ENCODE data around the gene BIN1. TPM values are rescaled to one million over a fixed set of nuclear protein-coding genes. Genes with fewer than 3 reads are reported as not detected.

Gene BIN1
- total RNA-seq, 1 experiment from 2014 or later, result 34.1 TPM

DNA sequence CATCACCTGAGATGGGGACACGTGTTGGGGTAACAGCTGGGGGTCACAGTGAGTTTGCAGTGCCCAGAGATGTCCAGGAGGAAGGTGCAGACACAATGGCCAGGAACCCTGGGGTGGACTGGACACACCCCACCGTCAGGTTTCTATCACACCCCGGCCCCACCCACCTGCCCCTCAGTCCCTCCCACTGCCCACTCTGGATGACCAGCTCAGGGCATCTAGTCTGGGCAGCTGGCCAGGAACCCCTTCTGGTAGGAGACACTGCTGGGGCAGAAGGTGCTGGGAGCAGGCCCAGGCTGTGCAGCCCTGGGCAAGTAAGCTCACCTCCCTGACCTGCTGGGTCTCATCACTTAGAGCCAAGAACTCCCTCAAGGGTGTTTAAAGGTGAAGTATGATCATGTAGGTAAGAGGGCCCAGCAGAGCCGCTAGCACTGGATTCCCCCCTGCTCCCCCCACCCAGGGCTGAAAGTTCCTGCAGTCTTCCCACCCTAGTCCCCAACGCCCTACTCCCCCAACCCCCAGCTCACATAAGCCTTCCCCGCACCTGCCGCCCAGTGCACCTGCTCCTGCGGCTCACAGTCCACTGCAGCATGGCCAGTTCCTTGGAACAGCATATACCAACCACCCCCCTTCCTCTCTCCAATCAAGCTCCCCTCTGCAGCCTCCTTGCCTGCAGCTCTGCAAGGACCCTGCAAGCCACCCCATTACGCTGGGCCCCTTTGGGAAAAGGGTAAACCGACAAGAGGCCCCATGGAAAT lies 17.3 kb downstream of the BIN1 start:
- POLR2A ChIA-PET (ENCODE audit: low non-redundant PET), result no interaction called here

DNA sequence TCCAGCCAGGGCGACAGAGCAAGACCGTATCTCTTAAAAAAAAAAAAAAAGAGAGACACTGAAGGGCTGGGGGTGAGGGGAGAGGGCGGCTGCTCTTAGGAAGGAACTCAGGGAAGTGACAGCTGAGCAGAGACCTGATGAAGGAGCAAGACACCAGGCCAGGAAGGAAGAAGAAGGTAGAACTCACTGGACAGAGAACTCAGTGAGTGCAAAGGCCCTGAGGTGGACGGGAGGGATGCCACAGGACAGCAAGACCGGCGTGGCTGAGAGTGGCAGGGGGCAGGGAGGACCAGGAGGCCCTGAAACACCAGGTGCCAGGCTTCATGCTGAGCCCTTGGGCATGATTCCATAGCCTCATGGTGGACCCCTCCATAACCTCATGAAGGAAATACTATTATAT lies 18.2 kb downstream of the BIN1 start:
- TF ChIP-seq CTCF (conservative IDR thresholded peaks at IDR 0.05; ENCODE audit: low read depth, low read length), result no peak
- no peak for TF ChIP-seq EZH2 (IDR thresholded peaks at IDR 0.05; ENCODE audit: borderline replicate concordance, low read depth, low read length, poor library complexity, severe bottlenecking)
- no peak for DNase-seq (ENCODE audit: low spot score)
- POLR2A ChIA-PET (ENCODE audit: low non-redundant PET), result interaction anchor here (0.7 kb wide), 1 partner anchor 13 kb away, joined by 8 read pairs; no protein-coding TSS in a partner anchor
- H3K4me1 ChIP-seq (ENCODE audit: insufficient read depth, low read length, poor library complexity, severe bottlenecking), result no peaks in the 10 kb centered on the region
- H3K4me3 ChIP-seq (ENCODE audit: low read depth, low read length, poor library complexity, severe bottlenecking), result no peak overlapping the region
- intact Hi-C loops (cut with micrococcal nuclease; ENCODE audit: unreplicated experiment), result no loop called here
- no peaks in the 10 kb centered on the region for H3K36me3 ChIP-seq (ENCODE audit: insufficient read depth, low read length, poor library complexity, severe bottlenecking)
- no peaks in the 10 kb centered on the region for H3K9me3 ChIP-seq (ENCODE audit: low read depth, low read length, poor library complexity, severe bottlenecking)
- CTCF ChIA-PET, result no interaction called here
- BruUV-seq (replicated peaks), result no TSS peak
- H3K27me3 ChIP-seq (replicated peaks; ENCODE audit: insufficient read depth, low read depth, low read length, poor library complexity), result no peaks in the 10 kb centered on the region
- no peak overlapping the region for H3K27ac ChIP-seq (ENCODE audit: low read depth, low read length, poor library complexity, severe bottlenecking)

More for the DNA sequence above, 17.3 kb downstream of the BIN1 start:
- CTCF ChIA-PET, result no interaction called here
- Histone ChIP-seq H3K4me3 (ENCODE audit: low read depth, low read length, poor library complexity, severe bottlenecking) (no peak overlapping the region), H3K27ac (ENCODE audit: low read depth, low read length, poor library complexity, severe bottlenecking) (no peak overlapping the region), H3K4me1 (ENCODE audit: insufficient read depth, low read length, poor library complexity, severe bottlenecking) (no peaks in the 10 kb centered on the region), H3K27me3 (replicated peaks; ENCODE audit: insufficient read depth, low read depth, low read length, poor library complexity) (no peaks in the 10 kb centered on the region), H3K36me3 (ENCODE audit: insufficient read depth, low read length, poor library complexity, severe bottlenecking) (no peaks in the 10 kb centered on the region), H3K9me3 (ENCODE audit: low read depth, low read length, poor library complexity, severe bottlenecking) (no peaks in the 10 kb centered on the region)
- TF ChIP-seq EZH2 (IDR thresholded peaks at IDR 0.05; ENCODE audit: borderline replicate concordance, low read depth, low read length, poor library complexity, severe bottlenecking) (no peak), CTCF (conservative IDR thresholded peaks at IDR 0.05; ENCODE audit: low read depth, low read length) (no peak)
- intact Hi-C loops (cut with micrococcal nuclease; ENCODE audit: unreplicated experiment), result no loop called here
- BruUV-seq (replicated peaks), result no TSS peak
- DNase-seq (ENCODE audit: low spot score), result no peak

DNA sequence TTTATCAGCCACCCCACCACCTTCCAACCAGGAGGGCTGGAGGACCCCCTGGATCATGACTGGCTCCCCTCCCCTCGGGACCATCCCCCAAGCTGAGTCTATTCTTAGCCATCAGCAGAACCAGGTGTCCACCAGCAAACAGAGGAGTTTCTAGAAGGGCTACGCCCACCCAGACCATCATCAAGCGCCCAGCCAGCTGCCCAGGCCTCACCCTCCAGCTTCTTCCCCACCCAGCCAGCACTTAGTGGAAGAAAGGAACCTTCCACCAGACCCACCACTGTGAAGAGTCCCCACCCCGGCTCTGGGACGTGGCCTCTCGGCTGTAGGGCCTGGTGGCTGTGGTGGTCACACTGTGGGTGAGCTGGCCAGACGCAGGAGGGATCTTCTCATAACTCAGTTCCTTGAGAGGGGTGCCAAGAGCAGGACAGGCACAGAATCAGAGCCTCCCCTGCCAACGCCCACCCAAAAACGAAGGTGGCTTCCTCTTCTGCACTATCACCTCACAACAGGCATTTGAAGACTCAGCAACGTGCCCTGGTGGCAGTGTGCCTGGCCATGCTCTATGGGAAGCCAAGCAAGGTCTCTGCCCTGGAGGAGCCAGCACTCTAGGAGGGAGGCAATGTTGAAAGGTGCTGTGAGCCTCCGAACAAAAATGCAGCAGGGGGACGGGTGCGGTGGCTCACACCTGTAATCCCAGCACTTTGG lies 19.0 kb downstream of the BIN1 start:
- Histone ChIP-seq H3K27me3 (replicated peaks; ENCODE audit: insufficient read depth, low read depth, low read length, poor library complexity) (no peaks in the 10 kb centered on the region), H3K27ac (ENCODE audit: low read depth, low read length, poor library complexity, severe bottlenecking) (no peak overlapping the region), H3K4me1 (ENCODE audit: insufficient read depth, low read length, poor library complexity, severe bottlenecking) (no peaks in the 10 kb centered on the region), H3K36me3 (ENCODE audit: insufficient read depth, low read length, poor library complexity, severe bottlenecking) (no peaks in the 10 kb centered on the region), H3K4me3 (ENCODE audit: low read depth, low read length, poor library complexity, severe bottlenecking) (no peak overlapping the region), H3K9me3 (ENCODE audit: low read depth, low read length, poor library complexity, severe bottlenecking) (no peaks in the 10 kb centered on the region)
- intact Hi-C loops (cut with micrococcal nuclease; ENCODE audit: unreplicated experiment), result no loop called here
- POLR2A ChIA-PET (ENCODE audit: low non-redundant PET), result interaction anchor here (0.7 kb wide), 1 partner anchor 14 kb away, joined by 8 read pairs; no protein-coding TSS in a partner anchor
- no peak for TF ChIP-seq CTCF (conservative IDR thresholded peaks at IDR 0.05; ENCODE audit: low read depth, low read length)
- no peak for TF ChIP-seq EZH2 (IDR thresholded peaks at IDR 0.05; ENCODE audit: borderline replicate concordance, low read depth, low read length, poor library complexity, severe bottlenecking)
- BruUV-seq (replicated peaks), result no TSS peak
- CTCF ChIA-PET, result no interaction called here
- no peak for DNase-seq (ENCODE audit: low spot score)

Measured in A673 (cell line).